Superior temporal gyrus (tissue), 1 donor: ENCODE measurements around the gene UCHL3.

Experiments
- DNase-seq: peaks from one replicate; pipeline ENCODE4 v3.0.0-alpha.2; 2016; ENCODE audit errors: extremely low spot score

Gene UCHL3

DNA sequence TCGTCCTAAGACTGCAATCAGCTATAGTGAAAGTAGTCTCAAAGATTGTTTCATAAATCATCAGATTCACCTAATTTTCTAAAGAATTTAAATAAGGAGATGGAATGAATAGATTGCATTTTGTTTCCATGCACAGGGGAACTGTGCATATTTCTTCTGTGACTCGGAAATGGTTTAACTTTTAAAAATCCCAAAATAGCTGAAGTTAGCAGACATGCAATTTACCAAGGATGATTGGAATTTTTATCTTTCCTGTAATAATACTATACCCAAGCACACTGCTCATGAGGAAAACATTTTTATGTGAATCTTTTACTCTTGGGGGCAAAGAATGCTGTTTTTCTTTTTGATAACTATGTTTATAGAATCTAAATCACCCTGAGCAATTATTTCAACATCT, 71.6 kb downstream of the UCHL3 start:
- DNase-seq, result no peak

DNA sequence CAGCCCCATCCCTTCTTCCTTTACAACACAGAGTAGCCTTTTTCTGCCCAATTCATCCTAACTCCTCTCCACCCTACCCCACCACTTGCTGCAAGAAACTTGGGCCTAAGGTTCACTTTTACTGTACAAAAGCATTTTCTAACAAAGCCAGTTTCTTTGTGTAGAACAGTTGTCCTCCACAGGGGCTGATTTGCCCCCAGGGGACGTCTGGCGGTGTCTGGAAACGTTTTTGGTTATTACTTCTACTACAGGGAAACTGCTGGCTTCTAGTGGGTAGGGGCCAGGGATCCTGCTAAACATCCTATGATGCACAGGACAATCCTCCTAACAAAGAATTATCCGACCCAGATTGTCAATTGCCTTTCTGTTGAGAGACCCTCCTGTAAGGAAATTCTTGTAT, 79.2 kb downstream of the UCHL3 start:
- DNase-seq, result no peak

DNA sequence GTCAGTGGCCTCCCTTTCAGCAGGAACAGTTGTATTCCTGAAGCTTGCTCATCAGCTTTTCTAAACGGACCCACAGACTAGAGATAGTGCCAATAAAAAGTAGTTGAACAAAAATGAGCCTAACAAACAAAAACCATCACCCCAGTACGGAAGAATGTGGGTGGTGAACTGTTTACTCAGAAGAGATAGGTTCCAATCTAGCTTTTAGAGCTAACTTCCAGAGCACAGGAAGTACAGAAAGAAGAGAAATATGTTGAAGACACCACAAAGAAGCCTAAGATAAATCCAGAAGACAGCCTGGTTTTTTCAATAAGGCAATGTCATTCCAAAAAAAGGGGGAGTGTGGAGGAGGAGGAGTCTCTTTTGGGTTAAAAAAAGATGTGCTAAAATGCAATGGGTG, 83.7 kb downstream of the UCHL3 start:
- no peak for DNase-seq

DNA sequence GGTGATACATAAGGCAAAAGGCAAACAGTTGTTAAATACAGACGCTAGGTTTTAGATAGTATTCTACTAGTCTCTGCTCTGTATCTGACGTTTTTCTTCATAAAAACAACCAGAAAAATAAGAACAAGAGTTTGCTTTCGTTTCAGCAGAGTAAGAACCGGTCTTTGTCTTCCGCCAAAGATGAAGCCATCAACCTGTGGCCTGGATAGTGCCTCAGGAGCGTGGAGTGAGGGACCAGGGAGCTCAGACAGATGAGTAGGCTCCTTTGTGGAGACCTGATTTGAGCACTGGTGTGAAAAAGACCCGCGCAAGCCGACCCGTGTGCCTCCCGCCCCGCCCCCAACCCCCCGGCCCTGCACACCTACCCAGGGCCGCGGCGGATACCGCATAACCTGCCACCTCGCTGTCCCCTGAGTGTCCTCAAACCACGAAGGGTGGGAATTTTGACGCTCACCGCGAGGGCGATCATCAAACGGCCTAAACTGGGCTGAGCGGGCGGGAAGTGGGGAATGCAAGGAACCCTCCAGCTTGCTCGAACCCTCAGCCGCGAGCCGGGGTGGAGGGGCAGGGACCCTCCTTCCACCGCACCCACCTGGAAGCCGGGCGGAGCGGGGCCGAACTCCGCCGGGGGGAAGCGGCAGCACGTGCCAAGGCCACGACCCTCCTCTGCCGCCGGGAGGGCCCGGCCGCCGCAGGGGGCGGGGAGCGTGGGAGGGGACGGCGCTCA, 85.7 kb downstream of the UCHL3 start:
- DNase-seq, result no peak

DNA sequence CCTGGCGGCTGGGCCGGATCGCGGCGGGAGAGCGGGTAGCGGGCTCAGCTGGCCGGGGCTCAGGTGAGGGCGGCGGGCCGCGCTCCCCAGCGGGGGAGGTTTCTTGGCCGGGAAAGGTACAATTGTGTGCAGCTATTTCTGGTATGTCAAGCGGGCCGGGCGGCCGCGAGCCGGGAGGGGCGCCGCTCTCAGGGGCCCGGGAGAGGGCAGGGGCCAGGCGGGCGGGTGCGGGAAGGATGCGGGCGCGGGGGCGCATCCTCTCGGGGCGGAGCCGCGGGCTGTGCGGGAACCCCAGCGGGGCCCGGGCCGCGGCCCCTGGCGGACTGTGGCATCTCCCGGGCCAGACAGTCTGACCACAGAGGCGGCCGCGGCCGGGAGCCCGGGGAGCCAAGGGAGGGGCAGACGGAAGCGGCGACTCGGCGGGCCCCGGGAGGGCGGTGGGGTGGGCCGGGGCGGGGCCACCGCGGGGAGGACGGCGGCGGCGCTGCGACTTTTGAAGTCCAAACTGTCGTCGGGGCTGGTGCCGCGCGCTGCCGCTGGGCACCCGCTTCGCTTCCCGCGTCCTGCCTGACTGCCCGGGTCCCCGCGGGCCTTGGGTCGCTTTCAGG, 86.3 kb downstream of the UCHL3 start, which contains the start of gene LMO7:
TSS of gene LMO7 (plus strand) at position 503 of the 608 bp plus-strand sequence. CDS start 328 bp downstream, outside the sequence.
- no peak for DNase-seq

DNA sequence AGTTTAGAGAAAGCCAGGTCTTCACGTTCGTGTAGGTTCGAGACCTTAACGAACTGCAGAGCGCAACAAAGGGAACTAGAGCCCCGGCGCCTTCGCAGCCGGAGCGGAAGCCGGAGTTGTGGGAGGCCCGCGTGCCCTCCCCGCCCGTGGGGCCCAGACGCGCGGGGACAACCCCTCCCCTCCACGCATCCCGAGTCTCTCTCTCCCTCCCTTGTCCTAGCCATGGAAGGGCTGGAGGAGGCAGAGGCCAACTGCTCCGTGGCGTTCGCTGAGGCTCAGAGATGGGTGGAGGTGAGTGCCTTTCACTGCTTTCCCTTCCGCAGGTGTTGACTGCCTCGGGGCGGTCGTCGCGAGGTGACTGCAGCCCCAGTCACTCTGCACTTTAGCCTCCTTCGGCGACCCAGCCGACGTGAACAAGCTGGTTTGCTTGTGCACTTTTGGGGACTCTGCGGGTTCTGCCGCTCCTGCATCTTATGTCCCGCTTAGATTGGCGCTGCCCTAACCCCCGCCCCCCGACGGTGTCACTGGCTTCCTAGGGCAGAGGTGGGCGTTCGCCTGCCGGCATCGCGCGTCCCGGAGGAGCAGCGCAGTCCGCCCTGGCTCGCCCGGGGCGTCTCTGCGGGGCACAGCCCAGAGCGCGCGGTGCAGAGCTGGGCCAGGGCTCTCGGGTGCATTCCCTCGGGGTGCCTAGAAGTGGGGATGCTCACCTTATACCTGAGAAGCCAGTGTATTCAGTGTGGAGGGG, 87.0 kb downstream of the UCHL3 start:
- DNase-seq, result no peak

DNA sequence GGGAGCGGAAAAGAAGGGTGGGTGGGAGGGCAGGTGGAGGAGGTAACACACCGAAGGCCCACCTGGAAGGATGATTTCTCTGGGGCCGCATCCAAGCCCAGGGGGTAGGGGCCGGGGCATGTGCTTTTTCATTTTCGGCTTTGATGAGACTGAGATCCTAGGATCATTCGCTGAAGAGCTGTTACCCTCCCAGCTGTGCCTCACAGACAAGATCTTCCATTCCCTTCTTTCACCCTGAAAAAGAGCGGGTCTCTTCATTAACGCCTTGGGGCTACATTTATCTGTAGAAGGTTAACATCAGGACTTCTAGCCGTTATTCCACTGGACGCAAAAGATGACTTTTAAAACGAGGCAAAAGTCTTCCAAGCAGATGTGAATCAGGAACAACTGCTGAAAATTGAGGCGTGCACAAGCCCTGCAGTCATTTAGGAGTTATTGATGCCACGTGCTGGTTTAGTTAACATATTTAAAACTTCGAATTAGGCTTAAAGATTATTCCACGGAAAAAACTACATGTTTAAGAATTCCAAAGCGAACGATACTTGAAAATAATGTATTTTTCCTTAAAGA, 87.7 kb downstream of the UCHL3 start:
- DNase-seq, result no peak

DNA sequence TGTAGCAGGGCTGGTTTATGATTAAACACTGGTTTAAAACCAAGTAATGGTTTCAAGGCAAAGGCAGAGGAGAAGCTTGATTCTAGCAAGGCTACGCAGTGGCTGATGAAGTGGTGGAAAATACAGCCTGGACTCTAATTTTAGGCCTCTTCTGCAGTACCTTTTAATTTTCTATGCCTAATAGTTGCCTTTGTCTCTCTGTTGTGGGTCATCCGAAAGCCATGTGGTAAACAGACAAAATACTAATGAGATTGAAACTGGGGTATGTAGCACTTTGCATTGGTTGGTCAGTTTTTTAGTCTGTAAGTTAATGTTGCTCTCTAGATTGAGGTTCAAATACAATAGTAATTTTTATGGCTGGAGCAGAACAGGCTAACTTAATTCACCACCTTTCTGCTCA, 89.9 kb downstream of the UCHL3 start:
- DNase-seq, result no peak

DNA sequence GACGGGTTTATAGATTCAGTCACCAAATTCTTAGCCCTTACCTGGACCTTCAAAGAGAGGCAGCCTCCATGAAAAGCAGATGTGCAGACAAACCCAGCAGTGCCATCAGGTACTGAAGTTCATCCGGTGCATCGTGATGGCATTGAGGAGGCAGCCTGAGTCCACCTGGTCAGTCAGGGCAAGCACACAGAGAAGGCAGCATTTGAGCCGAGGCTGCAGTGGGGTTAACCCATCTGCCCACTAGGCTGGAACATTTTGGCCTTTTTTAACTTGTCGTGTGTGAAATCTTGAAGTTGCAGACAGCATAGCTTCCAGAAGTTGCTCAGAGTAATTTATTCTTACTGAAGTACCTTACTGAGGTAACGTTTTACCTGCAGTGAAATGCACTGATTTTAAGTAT, 91.4 kb downstream of the UCHL3 start:
- no peak for DNase-seq

DNA sequence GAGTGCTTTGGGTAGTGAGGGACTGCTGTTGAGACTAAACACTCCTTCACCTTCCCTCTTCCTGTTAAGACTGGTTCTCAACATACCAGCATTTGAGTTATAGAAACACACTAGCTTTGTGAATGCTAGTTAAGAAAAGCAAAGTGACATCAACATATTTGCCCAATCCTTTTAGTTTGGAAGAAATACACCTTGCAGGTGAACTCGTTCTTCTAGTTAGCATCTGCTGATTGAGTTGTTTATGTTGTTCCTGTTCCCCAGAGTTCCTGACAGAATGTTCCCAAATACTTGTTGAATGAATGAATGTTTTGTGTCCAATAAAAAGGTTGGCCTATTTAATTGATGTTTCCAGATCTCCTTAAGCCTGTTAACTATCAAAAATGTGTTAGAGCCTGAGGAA, 93.6 kb downstream of the UCHL3 start:
- DNase-seq, result no peak

DNA sequence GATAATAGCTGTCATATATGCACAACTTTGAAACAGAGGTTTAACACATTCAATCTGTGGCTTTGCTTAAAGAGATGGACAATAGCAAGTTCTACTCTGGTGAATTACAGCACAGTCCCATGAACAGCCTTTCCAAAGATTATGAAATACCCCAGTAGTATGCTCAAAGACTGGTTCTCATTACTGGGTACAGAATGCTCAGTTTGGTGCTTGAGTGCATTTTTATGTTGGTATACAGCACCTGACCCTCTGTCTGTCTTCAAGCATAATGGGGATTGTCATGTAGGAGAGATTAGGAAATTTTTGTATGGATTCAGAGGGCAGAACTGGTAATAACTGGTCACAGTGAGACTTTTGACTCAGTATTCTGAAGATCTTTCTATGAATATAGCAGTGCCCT, 94.1 kb downstream of the UCHL3 start:
- no peak for DNase-seq

DNA sequence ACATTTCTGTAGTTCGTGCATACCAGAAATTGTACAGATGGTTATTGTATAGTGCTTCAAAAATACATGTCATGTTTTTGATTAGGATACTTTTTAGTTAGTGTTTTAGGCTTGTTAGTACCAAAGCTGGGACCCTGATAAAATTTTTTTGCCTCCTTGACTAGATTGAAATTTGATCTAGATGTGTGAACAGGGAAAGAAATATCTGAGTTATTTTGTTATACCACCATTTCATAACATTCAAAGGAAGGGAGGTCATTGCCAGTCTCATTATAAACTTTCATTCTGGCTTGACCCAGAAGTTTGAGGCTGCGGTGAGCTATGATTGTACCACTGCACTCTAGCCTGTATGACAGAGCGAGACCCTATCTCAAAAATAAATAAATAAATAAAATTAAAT, 95.5 kb downstream of the UCHL3 start:
- DNase-seq, result no peak

DNA sequence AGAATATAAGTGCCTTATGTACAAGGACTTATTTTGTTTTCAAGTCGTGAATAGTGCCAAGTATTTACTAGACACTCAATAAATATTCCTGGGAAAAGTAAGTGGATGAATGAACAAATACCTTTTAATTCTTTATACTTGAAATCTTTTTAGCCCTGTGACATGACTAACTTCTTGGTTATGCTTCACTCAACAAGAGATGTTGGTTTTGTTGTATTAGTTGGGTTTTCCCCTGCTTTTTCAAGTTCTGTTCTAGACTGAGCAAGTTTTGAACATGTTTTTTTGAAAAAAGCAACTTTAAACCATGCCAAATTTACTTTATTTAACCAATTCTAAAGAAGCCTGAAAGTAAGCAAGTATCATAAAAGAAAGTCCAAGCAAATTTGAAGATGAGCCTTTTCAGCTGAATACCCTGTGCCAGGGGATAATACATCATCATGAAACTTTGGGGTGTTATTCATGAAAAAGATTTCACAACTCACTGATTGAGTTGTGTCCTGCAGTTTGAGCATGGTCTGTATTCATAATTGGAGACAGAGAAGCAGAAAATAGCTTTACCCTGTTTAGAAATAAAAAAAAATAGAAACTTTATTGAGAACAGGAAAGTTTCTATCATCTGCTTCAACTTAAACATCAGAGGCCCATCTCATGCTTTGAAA, 97.7 kb downstream of the UCHL3 start:
- no peak for DNase-seq

DNA sequence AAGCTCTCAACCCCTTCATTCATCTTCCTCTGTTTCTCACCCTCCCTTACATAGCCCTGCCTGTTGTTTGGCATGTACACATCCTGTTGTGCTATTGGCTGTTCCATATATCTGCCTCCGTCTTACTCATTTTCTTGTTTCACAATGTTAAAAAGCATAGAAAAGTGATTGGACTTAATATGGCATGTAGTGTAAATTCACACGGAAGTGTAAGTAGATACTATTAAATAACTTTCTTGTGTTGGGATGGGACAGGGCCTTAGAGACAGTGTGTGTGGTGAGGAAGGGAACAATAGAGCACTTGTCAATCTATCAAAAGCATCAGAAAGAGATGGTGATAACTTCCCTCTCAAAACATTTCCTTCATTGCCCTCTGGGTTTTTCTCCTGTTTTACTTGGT, 98.9 kb downstream of the UCHL3 start:
- DNase-seq, result no peak

DNA sequence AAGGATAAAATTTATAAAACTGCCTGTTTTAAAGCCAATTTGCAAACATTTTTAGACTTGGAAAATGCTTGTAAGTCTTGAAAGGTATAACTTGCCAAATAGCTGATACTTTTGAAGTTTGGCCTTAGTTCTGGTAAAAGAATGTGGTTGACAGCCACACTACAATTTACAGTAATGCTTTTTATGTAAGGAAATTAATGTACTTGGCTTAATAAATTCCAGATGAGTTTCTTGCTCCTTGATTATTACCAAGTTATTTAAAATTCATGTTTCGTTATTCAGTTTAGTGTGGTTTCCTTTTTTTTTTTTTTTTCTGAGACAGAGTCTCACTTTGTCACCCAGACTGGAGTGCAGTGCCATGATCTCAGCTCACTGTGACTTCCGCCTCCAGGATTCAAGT, 101.4 kb downstream of the UCHL3 start:
- DNase-seq, result no peak

DNA sequence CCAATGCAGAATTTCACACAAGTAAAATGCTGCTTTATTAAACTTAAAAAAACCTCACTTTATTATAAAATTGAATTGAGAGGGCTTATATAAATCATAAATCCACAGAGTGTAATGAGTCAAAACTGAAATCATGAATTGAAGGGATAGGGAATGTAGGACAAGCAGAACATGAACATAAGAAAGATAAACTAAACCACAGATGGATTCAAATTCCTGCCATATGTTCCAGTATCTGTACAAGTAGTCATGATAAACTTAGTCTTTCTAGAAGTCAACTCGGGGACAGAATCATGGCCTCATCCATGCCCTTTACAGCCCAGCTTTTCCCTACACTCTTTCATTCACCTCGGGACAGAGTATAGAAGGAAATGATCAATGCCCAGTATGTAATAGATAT, 103.1 kb downstream of the UCHL3 start:
- peak; percentile 28 for DNase-seq
